Esophagus squamous epithelium (tissue), 5 donors: ENCODE measurements around the gene CADM1. TPM values are rescaled to one million over a fixed set of nuclear protein-coding genes. Genes with fewer than 3 reads are reported as not detected.

ENCODE experiments used
- DNase-seq: peaks from one replicate; lab custom pipeline; 2025; lab: John Stamatoyannopoulos, UW
- H3K27ac ChIP-seq, 4 donors: fragments of 200-600 bp; sonication (generic); one replicate each; pipeline ENCODE4 v1.5.1; 2016 to 2019; ENCODE audit warnings: mild to moderate bottlenecking in 1 of 4
- H3K27me3 ChIP-seq, 4 donors: fragments of 200-600 bp; sonication (generic); 1 replicate in 3 of 4; 2 replicates in 1 of 4; pipeline versions ENCODE4 v1.5.1 to v1.6.0; 2017 to 2021; ENCODE audit warnings: antibody characterized with exemption in 1 of 4
- H3K36me3 ChIP-seq, 3 donors: fragments of 200-600 bp; sonication (generic); one replicate each; pipeline ENCODE4 v1.5.1; 2016 to 2019
- H3K4me1 ChIP-seq, 3 donors: fragments of 200-600 bp; sonication (generic); one replicate each; pipeline ENCODE4 v1.5.1; 2017 to 2019
- H3K4me3 ChIP-seq, 4 donors: fragments of 200-600 bp; sonication (generic); 1 replicate in 3 of 4; 2 replicates in 1 of 4; pipeline ENCODE4 v1.5.1; 2016 to 2019; ENCODE audit warnings: mild to moderate bottlenecking in 2 of 4, moderate library complexity in 1 of 4
- H3K9me3 ChIP-seq, 3 donors: fragments of 200-600 bp; sonication (generic); one replicate each; pipeline ENCODE4 v1.5.1; 2016 to 2019
- CTCF ChIP-seq, 6 experiments: fragments of 450-650 bp in 4 of 6; fragments of 200-600 bp in 2 of 6; sonication (generic) in 2 of 6; IDR thresholded peaks; one replicate each; pipeline ENCODE4 v1.5.1; 2016 to 2019; ENCODE audit warnings: antibody characterized with exemption in 6 of 6, mild to moderate bottlenecking in 4 of 6, moderate library complexity in 4 of 6
- POLR2A ChIP-seq, 4 donors: fragments of 450-650 bp; IDR thresholded peaks; one replicate each; pipeline ENCODE4 v1.6.1; 2017; ENCODE audit warnings: antibody characterized with exemption in 4 of 4, mild to moderate bottlenecking in 4 of 4, moderate library complexity in 3 of 4
- WGBS, 2 donors: methylation state at CpG; one replicate each; pipeline ENCODE4 v1.1.5; 2018; 5-methylcytosine and 5-hydroxymethylcytosine counted together
- intact Hi-C: fragments of 100-400 bp; cut with DNase I; formaldehyde crosslinking; loops from one replicate; pipeline ENCODE4 v1.15.0; 2022
- small RNA-seq, 4 donors: library from RNA; depleted of rRNA; stranded (forward); fragments of <200 nt; gene quantifications; one replicate each; pipeline ENCODE3, GENCODE V24; 2016
- total RNA-seq, 4 donors: library from RNA; depleted of rRNA; stranded (reverse); fragments of >200 nt; gene quantifications; one replicate each; pipeline ENCODE4 v1.1.0, GENCODE V29; 2016
- donor health status: DM: yes; HTN: yes; CAD: no.

The CADM1 gene
- total RNA-seq, 4 donors from 2014 or later = 1.7 to 15.1 (median 8.3) TPM

DNA sequence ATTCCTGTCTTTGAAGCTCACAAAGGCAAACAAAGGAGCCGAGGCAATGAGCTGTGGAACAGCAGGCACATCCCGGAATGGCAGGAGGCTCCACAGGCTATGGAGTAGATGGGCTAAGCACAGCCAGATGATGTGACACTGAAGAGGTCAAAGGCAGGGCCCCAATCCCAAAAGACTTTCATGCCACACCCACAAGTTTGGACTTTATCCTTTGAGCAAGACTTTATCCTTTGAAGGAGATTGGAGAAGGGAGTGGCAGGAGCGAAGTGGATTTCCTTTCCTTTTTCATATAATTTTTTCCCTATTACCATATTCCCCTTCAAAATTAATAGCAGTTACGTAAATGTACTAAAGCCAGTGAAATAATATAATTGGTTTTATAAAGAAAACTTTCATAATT lies 379.4 kb downstream of the CADM1 start:
- WGBS, 2 donors = 68 to 87% methylated on average over 2 to 4 of the region's 4 CpGs
- no peaks in the 10 kb centered on the region for H3K27me3 ChIP-seq
- no peak overlapping the region for H3K4me3 ChIP-seq
- DNase-seq = no peak
- H3K9me3 ChIP-seq = no peaks in the 10 kb centered on the region
- no peaks in the 10 kb centered on the region for H3K4me1 ChIP-seq
- no peak overlapping the region for H3K27ac ChIP-seq
- H3K36me3 ChIP-seq = no peaks in the 10 kb centered on the region
- intact Hi-C loops = no loop called here
- TF ChIP-seq CTCF (IDR thresholded peaks at IDR 0.05) (no peak), POLR2A (IDR thresholded peaks at IDR 0.05) (no peak)

GRCh38 chr11:115123641-115124040 lies 380.6 kb downstream of the CADM1 start:
- Histone ChIP-seq H3K4me1 (no peaks in the 10 kb centered on the region), H3K27me3 (no peaks in the 10 kb centered on the region), H3K27ac (no peak overlapping the region), H3K9me3 (no peaks in the 10 kb centered on the region), H3K36me3 (no peaks in the 10 kb centered on the region), H3K4me3 (no peak overlapping the region)
- 68% methylated on average over 7 of the region's 7 CpGs for WGBS, 2 donors
- no peak for TF ChIP-seq POLR2A (IDR thresholded peaks at IDR 0.05)
- TF ChIP-seq CTCF (IDR thresholded peaks at IDR 0.05) = no peak
- intact Hi-C loops = no loop called here
- no peak for DNase-seq

- Histone ChIP-seq H3K9me3 (no peaks in the 10 kb centered on the region), H3K4me3 (no peak overlapping the region), H3K27ac (no peak overlapping the region), H3K4me1 (no peaks in the 10 kb centered on the region), H3K36me3 (no peaks in the 10 kb centered on the region), H3K27me3 (no peaks in the 10 kb centered on the region)
- DNase-seq = no peak
- intact Hi-C loops = no loop called here
- TF ChIP-seq POLR2A (IDR thresholded peaks at IDR 0.05) = no peak
- TF ChIP-seq CTCF (IDR thresholded peaks at IDR 0.05) = no peak
- WGBS, 2 donors = 81 to 82% methylated on average over 3 of the region's 3 CpGs
These were observed 381.9 kb downstream of the CADM1 start for GRCh38 chr11:115122274-115122673.

Small RNA genes within 50 kb of the gene (small RNA-seq; reads per million reads assigned to genes)
- gene RF01293 = 0 reads per million in 4 donors
